Esophagus squamous epithelium (tissue), 4 donors: ENCODE data around the gene KCNMB3.

Experiments
- POLR2A ChIP-seq, 4 donors: fragments of 450-650 bp; IDR thresholded peaks; one replicate each; pipeline ENCODE4 v1.6.1; 2017; ENCODE audit warnings: antibody characterized with exemption in 4 of 4, mild to moderate bottlenecking in 4 of 4, moderate library complexity in 3 of 4
- TF ChIP-seq, protein P1 (sequence below), 6 experiments: fragments of 450-650 bp in 4 of 6; fragments of 200-600 bp in 2 of 6; sonication (generic) in 2 of 6; IDR thresholded peaks; one replicate each; pipeline ENCODE4 v1.5.1; 2016 to 2019; ENCODE audit warnings: antibody characterized with exemption in 6 of 6, mild to moderate bottlenecking in 4 of 6, moderate library complexity in 4 of 6

DNA sequence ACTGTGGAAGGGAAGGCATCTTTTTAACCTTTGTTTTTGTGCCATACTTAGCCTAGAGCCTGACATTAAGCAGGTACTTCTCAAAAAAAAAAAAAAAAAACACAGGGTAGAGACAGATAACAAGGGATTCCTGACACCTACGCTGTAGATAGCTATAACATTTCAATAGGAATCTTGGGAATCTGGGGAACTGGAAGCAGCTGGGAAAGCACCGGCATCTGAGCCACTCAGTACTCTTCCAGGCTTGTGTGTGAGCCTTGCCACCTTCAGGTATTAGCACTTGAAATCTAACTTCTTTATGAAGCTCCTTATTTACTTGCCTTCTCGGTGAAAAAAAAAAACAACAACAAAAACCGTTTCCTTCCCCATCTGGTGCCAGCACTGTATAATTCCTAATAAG, 56.0 kb downstream of the KCNMB3 start:
- TF ChIP-seq, protein P1, sequence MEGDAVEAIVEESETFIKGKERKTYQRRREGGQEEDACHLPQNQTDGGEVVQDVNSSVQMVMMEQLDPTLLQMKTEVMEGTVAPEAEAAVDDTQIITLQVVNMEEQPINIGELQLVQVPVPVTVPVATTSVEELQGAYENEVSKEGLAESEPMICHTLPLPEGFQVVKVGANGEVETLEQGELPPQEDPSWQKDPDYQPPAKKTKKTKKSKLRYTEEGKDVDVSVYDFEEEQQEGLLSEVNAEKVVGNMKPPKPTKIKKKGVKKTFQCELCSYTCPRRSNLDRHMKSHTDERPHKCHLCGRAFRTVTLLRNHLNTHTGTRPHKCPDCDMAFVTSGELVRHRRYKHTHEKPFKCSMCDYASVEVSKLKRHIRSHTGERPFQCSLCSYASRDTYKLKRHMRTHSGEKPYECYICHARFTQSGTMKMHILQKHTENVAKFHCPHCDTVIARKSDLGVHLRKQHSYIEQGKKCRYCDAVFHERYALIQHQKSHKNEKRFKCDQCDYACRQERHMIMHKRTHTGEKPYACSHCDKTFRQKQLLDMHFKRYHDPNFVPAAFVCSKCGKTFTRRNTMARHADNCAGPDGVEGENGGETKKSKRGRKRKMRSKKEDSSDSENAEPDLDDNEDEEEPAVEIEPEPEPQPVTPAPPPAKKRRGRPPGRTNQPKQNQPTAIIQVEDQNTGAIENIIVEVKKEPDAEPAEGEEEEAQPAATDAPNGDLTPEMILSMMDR (IDR thresholded peaks at IDR 0.05), result no peak
- no peak for TF ChIP-seq POLR2A (IDR thresholded peaks at IDR 0.05)
